Measurements from ENCODE around the gene IBSP.

IBSP gene, protein sequence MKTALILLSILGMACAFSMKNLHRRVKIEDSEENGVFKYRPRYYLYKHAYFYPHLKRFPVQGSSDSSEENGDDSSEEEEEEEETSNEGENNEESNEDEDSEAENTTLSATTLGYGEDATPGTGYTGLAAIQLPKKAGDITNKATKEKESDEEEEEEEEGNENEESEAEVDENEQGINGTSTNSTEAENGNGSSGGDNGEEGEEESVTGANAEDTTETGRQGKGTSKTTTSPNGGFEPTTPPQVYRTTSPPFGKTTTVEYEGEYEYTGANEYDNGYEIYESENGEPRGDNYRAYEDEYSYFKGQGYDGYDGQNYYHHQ

DNA sequence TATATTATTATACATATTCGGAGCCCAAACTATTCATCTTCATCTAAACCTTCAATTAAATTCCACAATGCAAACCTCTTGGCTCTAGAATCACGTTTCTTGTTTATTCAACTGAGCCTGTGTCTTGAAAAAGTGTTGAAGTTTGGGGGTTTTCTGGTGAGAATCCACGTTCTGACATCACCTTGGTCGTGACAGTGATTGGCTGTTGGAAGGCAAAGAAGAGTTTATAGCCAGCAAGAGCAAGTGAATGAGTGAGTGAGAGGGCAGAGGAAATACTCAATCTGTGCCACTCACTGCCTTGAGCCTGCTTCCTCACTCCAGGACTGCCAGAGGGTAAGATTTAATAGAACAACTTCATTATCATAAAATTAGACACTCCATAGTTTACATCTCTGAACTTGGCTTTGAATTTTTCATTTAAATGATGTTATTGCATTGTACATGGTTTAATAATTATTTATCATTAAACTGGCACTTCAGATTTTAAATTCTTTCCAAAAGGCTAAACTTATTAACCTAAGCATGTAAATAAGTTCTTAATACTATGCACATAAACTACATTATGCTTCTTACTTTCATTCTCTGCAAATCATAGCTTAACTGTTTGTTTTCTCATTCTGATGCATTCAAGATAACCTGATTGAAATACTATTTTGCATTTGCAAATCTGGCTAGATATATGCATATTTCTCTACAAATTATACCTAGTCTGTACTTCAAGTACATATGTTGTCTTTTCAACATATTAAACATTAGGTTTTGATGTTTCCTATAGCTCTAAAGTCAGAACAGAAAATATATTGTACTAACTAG is at the start of gene IBSP:
IBSP (plus strand) TSS at position 254 of the 813 bp plus-strand sequence. CDS start 2,808 bp downstream, outside the sequence.
- no peak within 1 kb of the TSS for H3K27ac ChIP-seq (ENCODE audit: low read depth, low read length)
- no peaks in the 10 kb centered on the region for H3K79me2 ChIP-seq (ENCODE audit: insufficient read depth, low read length)
- H3F3A ChIP-seq (ENCODE audit: insufficient read depth), result no peaks in the 10 kb centered on the region
- H4K20me1 ChIP-seq (ENCODE audit: low read depth, low read length), result no peaks in the 10 kb centered on the region
- no peaks in the 10 kb centered on the region for H3K9me3 ChIP-seq (ENCODE audit: insufficient read depth, low read length)
- no peak for TF ChIP-seq EZH2phosphoT487 (conservative IDR thresholded peaks at IDR 0.05; ENCODE audit: low read length)
- TF ChIP-seq, protein P1, sequence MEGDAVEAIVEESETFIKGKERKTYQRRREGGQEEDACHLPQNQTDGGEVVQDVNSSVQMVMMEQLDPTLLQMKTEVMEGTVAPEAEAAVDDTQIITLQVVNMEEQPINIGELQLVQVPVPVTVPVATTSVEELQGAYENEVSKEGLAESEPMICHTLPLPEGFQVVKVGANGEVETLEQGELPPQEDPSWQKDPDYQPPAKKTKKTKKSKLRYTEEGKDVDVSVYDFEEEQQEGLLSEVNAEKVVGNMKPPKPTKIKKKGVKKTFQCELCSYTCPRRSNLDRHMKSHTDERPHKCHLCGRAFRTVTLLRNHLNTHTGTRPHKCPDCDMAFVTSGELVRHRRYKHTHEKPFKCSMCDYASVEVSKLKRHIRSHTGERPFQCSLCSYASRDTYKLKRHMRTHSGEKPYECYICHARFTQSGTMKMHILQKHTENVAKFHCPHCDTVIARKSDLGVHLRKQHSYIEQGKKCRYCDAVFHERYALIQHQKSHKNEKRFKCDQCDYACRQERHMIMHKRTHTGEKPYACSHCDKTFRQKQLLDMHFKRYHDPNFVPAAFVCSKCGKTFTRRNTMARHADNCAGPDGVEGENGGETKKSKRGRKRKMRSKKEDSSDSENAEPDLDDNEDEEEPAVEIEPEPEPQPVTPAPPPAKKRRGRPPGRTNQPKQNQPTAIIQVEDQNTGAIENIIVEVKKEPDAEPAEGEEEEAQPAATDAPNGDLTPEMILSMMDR (IDR thresholded peaks at IDR 0.05; ENCODE audit: insufficient read depth, low read length, poor library complexity, severe bottlenecking), result no peak
- no peak within 1 kb of the TSS for H2AFZ ChIP-seq (ENCODE audit: low read depth, low read length, severe bottlenecking)
- H3K4me3 ChIP-seq (ENCODE audit: insufficient read depth, low read length, poor library complexity, severe bottlenecking), result no peak within 1 kb of the TSS
- no peak within 1 kb of the TSS for H3K9ac ChIP-seq (ENCODE audit: low read length)
- no peaks in the 10 kb centered on the region for H3K9me2 ChIP-seq (replicated peaks; ENCODE audit: insufficient read depth, low read length)
- no peaks in the 10 kb centered on the region for H3K27me3 ChIP-seq (ENCODE audit: low read length)
- no peaks in the 10 kb centered on the region for H3K36me3 ChIP-seq (ENCODE audit: low read length)
- H3K4me2 ChIP-seq (ENCODE audit: low read depth, low read length, poor library complexity, severe bottlenecking), result no peak within 1 kb of the TSS

DNA sequence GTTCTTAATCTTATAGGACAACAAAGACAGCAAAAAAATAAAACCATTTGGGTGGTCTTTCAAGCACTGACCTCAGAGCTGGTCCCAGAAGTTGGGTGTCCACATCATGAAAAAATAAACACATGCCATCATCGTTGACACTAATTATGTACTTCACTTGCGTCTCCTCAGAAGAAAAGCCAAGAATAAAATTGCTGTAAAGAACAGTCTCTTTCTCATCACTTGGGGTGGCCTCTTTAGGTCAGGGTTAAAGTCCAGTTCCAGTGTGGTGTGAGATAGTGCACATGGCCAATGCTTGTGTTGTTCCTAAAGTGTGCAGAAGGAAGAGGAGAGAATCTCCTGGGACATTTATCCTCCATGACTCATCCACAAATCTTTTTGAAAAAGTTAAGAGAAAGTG is 49.5 kb upstream of the IBSP start:
- H3K9ac ChIP-seq (ENCODE audit: low read length), result no peak overlapping the region
- H2AFZ ChIP-seq (ENCODE audit: low read depth, low read length, severe bottlenecking), result no peak overlapping the region
- H3K27ac ChIP-seq (ENCODE audit: low read depth, low read length), result no peak overlapping the region
- no peak for TF ChIP-seq EZH2phosphoT487 (conservative IDR thresholded peaks at IDR 0.05; ENCODE audit: low read length)
- TF ChIP-seq, protein P1 (IDR thresholded peaks at IDR 0.05; ENCODE audit: insufficient read depth, low read length, poor library complexity, severe bottlenecking), result no peak
- H3K79me2 ChIP-seq (ENCODE audit: insufficient read depth, low read length), result no peaks in the 10 kb centered on the region
- no peaks in the 10 kb centered on the region for H3K27me3 ChIP-seq (ENCODE audit: low read length)
- H3K4me2 ChIP-seq (ENCODE audit: low read depth, low read length, poor library complexity, severe bottlenecking), result no peak overlapping the region
- H3K9me3 ChIP-seq (ENCODE audit: insufficient read depth, low read length), result no peaks in the 10 kb centered on the region
- H3K4me3 ChIP-seq (ENCODE audit: insufficient read depth, low read length, poor library complexity, severe bottlenecking), result no peak overlapping the region
- no peaks in the 10 kb centered on the region for H3F3A ChIP-seq (ENCODE audit: insufficient read depth)
- no peaks in the 10 kb centered on the region for H4K20me1 ChIP-seq (ENCODE audit: low read depth, low read length)
- H3K9me2 ChIP-seq (replicated peaks; ENCODE audit: insufficient read depth, low read length), result no peaks in the 10 kb centered on the region
- H3K36me3 ChIP-seq (ENCODE audit: low read length), result no peaks in the 10 kb centered on the region

DNA sequence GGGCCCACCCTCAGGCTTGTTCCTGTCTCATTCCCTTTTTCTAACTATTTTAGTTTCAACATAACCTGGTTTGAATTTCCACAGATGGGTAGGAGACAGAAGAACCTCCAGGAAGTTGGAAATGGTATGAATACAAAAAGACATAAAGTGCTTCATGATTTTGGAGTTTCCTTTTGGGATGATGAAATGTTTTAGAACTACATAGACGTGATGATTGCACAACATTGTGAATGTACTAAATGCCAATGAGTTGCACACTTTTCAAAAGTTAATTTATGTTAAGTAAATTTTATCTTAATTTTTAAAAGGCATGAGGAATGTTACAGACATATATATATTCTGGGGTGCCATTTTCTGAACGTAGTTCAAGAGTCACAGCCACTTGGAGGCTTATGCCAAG is 41.1 kb upstream of the IBSP start:
- Histone ChIP-seq H4K20me1 (ENCODE audit: low read depth, low read length) (no peaks in the 10 kb centered on the region), H3K9me2 (replicated peaks; ENCODE audit: insufficient read depth, low read length) (no peaks in the 10 kb centered on the region), H2AFZ (ENCODE audit: low read depth, low read length, severe bottlenecking) (no peak overlapping the region), H3K9ac (ENCODE audit: low read length) (no peak overlapping the region), H3K79me2 (ENCODE audit: insufficient read depth, low read length) (no peaks in the 10 kb centered on the region), H3K27ac (ENCODE audit: low read depth, low read length) (no peak overlapping the region), H3K4me2 (ENCODE audit: low read depth, low read length, poor library complexity, severe bottlenecking) (no peak overlapping the region), H3K4me3 (ENCODE audit: insufficient read depth, low read length, poor library complexity, severe bottlenecking) (no peak overlapping the region), H3F3A (ENCODE audit: insufficient read depth) (no peaks in the 10 kb centered on the region), H3K9me3 (ENCODE audit: insufficient read depth, low read length) (no peaks in the 10 kb centered on the region), H3K27me3 (ENCODE audit: low read length) (no peaks in the 10 kb centered on the region), H3K36me3 (ENCODE audit: low read length) (no peaks in the 10 kb centered on the region)
- TF ChIP-seq, protein P1 (IDR thresholded peaks at IDR 0.05; ENCODE audit: insufficient read depth, low read length, poor library complexity, severe bottlenecking), result no peak
- TF ChIP-seq EZH2phosphoT487 (conservative IDR thresholded peaks at IDR 0.05; ENCODE audit: low read length), result no peak

Data from SU-DHL-6 (cell line).